Measurements from ENCODE around the gene SUSD5.

The SUSD5 gene
- 0 to 0.04 reads per million in 2 experiments for total RNA-seq

- no peak for DNase-seq (ENCODE audit: low read depth)
Measured at GRCh38 chr3:33218446-33219174, at the start of gene SUSD5. Gene SUSD5 (minus strand): TSS chr3:33218810. CDS start chr3:33218797, 13 bp downstream.

GRCh38 chr3:33260104-33260503 is 41.5 kb upstream of the SUSD5 start:
- no peak for DNase-seq (ENCODE audit: low read depth)

GRCh38 chr3:33256249-33256648 is 37.6 kb upstream of the SUSD5 start:
- no peak for DNase-seq (ENCODE audit: low read depth)

- no peak for DNase-seq (ENCODE audit: low read depth)
Measured at GRCh38 chr3:33250712-33251111, 32.1 kb upstream of the SUSD5 start.

GRCh38 chr3:33246786-33247185 is 28.2 kb upstream of the SUSD5 start:
- DNase-seq (ENCODE audit: low read depth): no peak

- no peak for DNase-seq (ENCODE audit: low read depth)
Measured at GRCh38 chr3:33240261-33240660, 21.7 kb upstream of the SUSD5 start.

GRCh38 chr3:33238923-33239322 is 20.3 kb upstream of the SUSD5 start:
- no peak for DNase-seq (ENCODE audit: low read depth)

- DNase-seq (ENCODE audit: low read depth): no peak
Measured at GRCh38 chr3:33237439-33237838, 18.8 kb upstream of the SUSD5 start.

- no peak for DNase-seq (ENCODE audit: low read depth)
Measured at GRCh38 chr3:33236005-33236404, 17.4 kb upstream of the SUSD5 start.

- no peak for DNase-seq (ENCODE audit: low read depth)
Measured at GRCh38 chr3:33233884-33234283, 15.3 kb upstream of the SUSD5 start.

- no peak for DNase-seq (ENCODE audit: low read depth)
Measured at GRCh38 chr3:33231756-33232465, 13.3 kb upstream of the SUSD5 start.

GRCh38 chr3:33229947-33230346 is 11.3 kb upstream of the SUSD5 start:
- DNase-seq (ENCODE audit: low read depth): no peak

GRCh38 chr3:33229066-33229465 is 10.5 kb upstream of the SUSD5 start:
- no peak for DNase-seq (ENCODE audit: low read depth)

GRCh38 chr3:33221241-33221640 is 2.6 kb upstream of the SUSD5 start:
- no peak for DNase-seq (ENCODE audit: low read depth)

GRCh38 chr3:33219175-33219487 is 521 bp upstream of the SUSD5 start:
- DNase-seq (ENCODE audit: low read depth): no peak

- no peak for DNase-seq (ENCODE audit: low read depth)
Measured at GRCh38 chr3:33217866-33218445, 654 bp downstream of the SUSD5 start.

- DNase-seq (ENCODE audit: low read depth): no peak
Measured at GRCh38 chr3:33215739-33216138, 2.9 kb downstream of the SUSD5 start.

- DNase-seq (ENCODE audit: low read depth): no peak
Measured at GRCh38 chr3:33212406-33212805, 6.2 kb downstream of the SUSD5 start.

GRCh38 chr3:33211444-33211843 is 7.2 kb downstream of the SUSD5 start:
- no peak for DNase-seq (ENCODE audit: low read depth)

- no peak for DNase-seq (ENCODE audit: low read depth)
Measured at GRCh38 chr3:33209357-33209756, 9.3 kb downstream of the SUSD5 start.

GRCh38 chr3:33202711-33203457 is 15.7 kb downstream of the SUSD5 start:
- DNase-seq (ENCODE audit: low read depth): no peak

- DNase-seq (ENCODE audit: low read depth): no peak
Measured at GRCh38 chr3:33201195-33201594, 17.4 kb downstream of the SUSD5 start.

- no peak for DNase-seq (ENCODE audit: low read depth)
Measured at GRCh38 chr3:33196538-33196937, 22.1 kb downstream of the SUSD5 start.
